DMS53 treated with DMSO at 0.1 percent for 48 hours (cell line): Measurements from ENCODE around the gene RAB3A.

Experiments used
- DNase-seq: peaks from one replicate; lab custom pipeline; 2025; ENCODE audit not compliant: unreplicated experiment; lab: John Stamatoyannopoulos, UW

The RAB3A gene

DNA sequence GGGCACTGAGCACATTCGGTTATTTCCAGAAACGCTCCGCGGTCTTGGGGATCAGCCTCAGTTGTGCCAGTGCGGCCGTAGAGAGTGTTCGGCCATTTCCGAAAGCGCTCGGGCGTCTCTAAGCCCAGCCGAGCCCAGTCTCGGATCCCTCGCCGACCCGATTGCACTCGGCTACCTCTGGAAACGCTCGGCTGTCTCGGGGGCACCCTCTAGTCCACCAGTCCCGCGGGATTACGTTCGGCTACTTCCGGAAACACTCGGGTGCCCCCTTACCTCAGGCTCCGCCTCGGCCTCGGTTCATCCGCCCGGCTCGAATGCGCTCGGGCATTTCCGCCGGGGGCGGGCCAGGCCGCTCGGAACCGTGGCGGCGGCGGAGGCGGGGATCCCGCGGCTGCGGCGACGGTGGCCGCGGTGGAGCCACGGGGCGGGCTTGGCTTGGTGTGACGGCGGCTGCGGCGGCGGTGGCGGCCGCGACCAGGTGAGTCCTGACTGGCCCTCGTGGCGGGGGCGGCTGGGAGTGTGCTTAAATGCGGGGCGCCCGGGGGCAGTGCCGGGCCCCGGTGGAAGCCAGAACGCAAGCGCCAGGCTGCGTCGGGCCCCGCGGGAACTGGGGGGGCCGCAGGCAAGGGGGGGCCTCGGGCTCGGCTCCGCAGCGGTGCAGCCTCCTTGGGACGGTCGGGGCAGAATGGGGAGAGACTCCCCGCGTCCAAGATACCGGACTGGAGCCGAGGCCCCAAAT is 50.9 kb downstream of the RAB3A start, which contains the start of gene PIK3R2:
TSS of gene PIK3R2 (plus strand) at position 347 of the 739 bp plus-strand sequence. CDS start 2,717 bp downstream, outside the sequence.
- DNase-seq, result peak; percentile 95

GRCh38 chr19:18152442-18152816 is 51.4 kb downstream of the RAB3A start:
- peak; percentile 82 for DNase-seq

DNA sequence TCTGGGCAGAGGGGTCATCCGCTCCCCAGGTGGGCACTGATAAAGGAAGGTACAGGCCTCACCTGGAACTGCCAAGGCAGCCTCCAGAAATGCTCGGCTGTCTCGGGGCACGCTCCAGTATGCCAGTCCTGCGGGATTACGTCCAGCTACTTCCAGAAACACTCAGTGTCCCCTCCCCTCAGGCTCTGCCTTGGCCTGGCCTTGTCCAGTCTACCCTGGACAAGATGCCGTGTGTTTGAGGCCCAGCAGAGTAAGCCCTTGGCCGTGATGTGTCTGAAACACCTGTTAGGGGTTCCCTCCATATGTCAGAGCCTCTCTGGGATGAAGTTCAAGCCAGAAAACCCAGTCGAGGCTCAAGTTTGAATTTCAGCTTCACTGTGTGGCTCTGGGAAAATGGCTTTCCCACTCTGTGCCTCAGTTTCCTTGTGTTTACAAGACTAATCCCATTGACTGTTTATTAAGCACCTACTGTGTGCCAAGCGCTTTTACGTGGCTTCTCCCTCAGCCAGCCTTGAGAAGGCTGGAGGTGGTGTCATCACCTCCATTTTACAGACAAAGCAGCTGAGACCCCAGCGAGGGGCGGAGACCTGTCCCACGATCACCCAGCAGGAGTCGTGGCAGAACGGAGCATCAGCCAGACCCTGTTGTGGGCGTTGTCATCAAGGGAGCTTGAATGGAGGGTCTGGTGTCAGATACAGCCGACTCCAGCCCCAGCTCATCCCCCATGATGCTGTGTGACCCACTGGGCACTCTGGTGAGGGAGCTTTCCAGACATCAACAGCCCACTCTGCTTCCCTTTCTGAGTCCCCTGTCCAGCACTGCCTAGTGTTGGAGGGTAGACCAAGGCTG is 52.8 kb downstream of the RAB3A start:
- no peak for DNase-seq

GRCh38 chr19:18149596-18149975 is 54.3 kb downstream of the RAB3A start:
- DNase-seq, result no peak

DNA sequence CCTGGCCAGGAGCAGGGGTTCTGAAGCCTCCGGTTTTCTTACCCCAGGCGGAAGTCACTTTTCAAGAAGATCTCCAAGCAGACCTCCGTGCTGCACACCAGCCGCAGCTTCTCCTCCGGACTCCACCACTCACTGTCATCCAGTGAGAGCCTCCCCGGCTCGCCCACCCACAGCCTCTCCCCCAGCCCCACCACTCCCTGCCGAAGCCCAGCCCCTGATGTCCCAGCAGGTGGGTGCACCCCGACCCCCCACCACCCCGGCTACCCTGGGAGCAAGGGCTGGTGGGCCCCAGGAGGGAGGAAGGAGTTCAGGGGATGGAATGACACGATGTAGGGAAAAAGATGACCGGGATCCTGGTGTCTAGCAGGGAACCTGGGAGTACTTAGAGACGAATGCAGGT is 56.4 kb downstream of the RAB3A start:
- no peak for DNase-seq
